ENCODE measurements around the gene APOL6.

APOL6 gene

GRCh38 chr22:35609761-35610160 is 38.5 kb upstream of the APOL6 start:
- Histone ChIP-seq H3K27ac (replicated peaks; ENCODE audit: low read length) (no peak overlapping the region), H2AFZ (ENCODE audit: low read length) (no peak overlapping the region), H2BK120ac (ENCODE audit: low read depth, low read length) (no peak overlapping the region), H3K36me3 (replicated peaks in 1 of 2; ENCODE audit: control insufficient read depth in 2 of 2, insufficient read depth in 2 of 2, low read length in 2 of 2) (no peaks in the 10 kb centered on the region), H4K91ac (ENCODE audit: low read depth, low read length, poor library complexity) (no peak overlapping the region), H3K4me3 (ENCODE audit: low read length in 2 of 2) (no peak overlapping the region), H2BK15ac (ENCODE audit: low read length) (no peak overlapping the region), H2BK5ac (ENCODE audit: low read length) (no peak overlapping the region), H3K27me3 (ENCODE audit: control insufficient read depth in 3 of 3, insufficient read depth in 3 of 3, low read depth in 1 of 3, low read length in 3 of 3) (peaks cover 0 to 8% (median 0%) of the 10 kb centered on the region in 3 experiments), H3K18ac (ENCODE audit: low read length) (no peak overlapping the region), H3K4ac (ENCODE audit: low read length) (no peak overlapping the region), H3K79me1 (ENCODE audit: low read depth, low read length) (no peaks in the 10 kb centered on the region), H4K8ac (ENCODE audit: low read depth, low read length) (no peak overlapping the region), H3K14ac (ENCODE audit: low read length) (no peak overlapping the region), H3K4me2 (ENCODE audit: insufficient read depth, low read length, poor library complexity, severe bottlenecking) (no peak overlapping the region), H3K9ac (ENCODE audit: low read depth, low read length, poor library complexity) (no peak overlapping the region), H3K23ac (ENCODE audit: low read depth, low read length, poor library complexity) (no peak overlapping the region), H3K9me3 (replicated peaks in 1 of 2; ENCODE audit: control insufficient read depth in 2 of 2, insufficient read depth in 1 of 2, low read depth in 1 of 2, low read length in 2 of 2) (no peaks in the 10 kb centered on the region), H3K4me1 (ENCODE audit: control insufficient read depth in 2 of 2, insufficient read depth in 1 of 2, low read depth in 1 of 2, low read length in 2 of 2) (peaks cover 0 to 1% of the 10 kb centered on the region in 2 donors), H2AK5ac (ENCODE audit: low read depth, low read length) (peak overlapping the region; percentile 15), H2BK12ac (ENCODE audit: low read length) (no peak overlapping the region)
- no peak for DNase-seq (ENCODE audit: low spot score)
- WGBS, 2 donors (ENCODE audit: extremely low coverage in 2 of 2, insufficient read length in 2 of 2, insufficient replicate concordance in 1 of 2), result no CpG with 5 or more reads among the region's 4 CpGs

- Histone ChIP-seq H4K8ac (ENCODE audit: low read depth, low read length) (no peak overlapping the region), H3K79me1 (ENCODE audit: low read depth, low read length) (no peaks in the 10 kb centered on the region), H3K4me2 (ENCODE audit: insufficient read depth, low read length, poor library complexity, severe bottlenecking) (no peak overlapping the region), H2AFZ (ENCODE audit: low read length) (no peak overlapping the region), H2AK5ac (ENCODE audit: low read depth, low read length) (no peak overlapping the region), H3K18ac (ENCODE audit: low read length) (no peak overlapping the region), H2BK120ac (ENCODE audit: low read depth, low read length) (no peak overlapping the region), H3K23ac (ENCODE audit: low read depth, low read length, poor library complexity) (no peak overlapping the region), H3K9ac (ENCODE audit: low read depth, low read length, poor library complexity) (no peak overlapping the region), H2BK5ac (ENCODE audit: low read length) (no peak overlapping the region), H2BK12ac (ENCODE audit: low read length) (no peak overlapping the region), H4K91ac (ENCODE audit: low read depth, low read length, poor library complexity) (no peak overlapping the region), H3K27me3 (ENCODE audit: control insufficient read depth in 3 of 3, insufficient read depth in 3 of 3, low read depth in 1 of 3, low read length in 3 of 3) (peaks cover 0 to 13% (median 0%) of the 10 kb centered on the region in 3 experiments), H3K9me3 (replicated peaks in 1 of 2; ENCODE audit: control insufficient read depth in 2 of 2, insufficient read depth in 1 of 2, low read depth in 1 of 2, low read length in 2 of 2) (no peaks in the 10 kb centered on the region), H2BK15ac (ENCODE audit: low read length) (no peak overlapping the region), H3K36me3 (replicated peaks in 1 of 2; ENCODE audit: control insufficient read depth in 2 of 2, insufficient read depth in 2 of 2, low read length in 2 of 2) (no peaks in the 10 kb centered on the region), H3K4ac (ENCODE audit: low read length) (no peak overlapping the region), H3K27ac (replicated peaks; ENCODE audit: low read length) (no peak overlapping the region), H3K4me1 (ENCODE audit: control insufficient read depth in 2 of 2, insufficient read depth in 1 of 2, low read depth in 1 of 2, low read length in 2 of 2) (peaks cover 0 to 1% of the 10 kb centered on the region in 2 donors), H3K4me3 (ENCODE audit: low read length in 2 of 2) (no peak overlapping the region), H3K14ac (ENCODE audit: low read length) (no peak overlapping the region)
- DNase-seq (ENCODE audit: low spot score), result no peak
- WGBS, 2 donors (ENCODE audit: extremely low coverage in 2 of 2, insufficient read length in 2 of 2, insufficient replicate concordance in 1 of 2), result no CpG with 5 or more reads among the region's 10 CpGs
Observed at GRCh38 chr22:35610741-35611140, 37.5 kb upstream of the APOL6 start.

- Histone ChIP-seq H3K9ac (ENCODE audit: low read depth, low read length, poor library complexity) (peak overlapping the region; percentile 5), H3K18ac (ENCODE audit: low read length) (no peak overlapping the region), H3K4me1 (ENCODE audit: control insufficient read depth in 2 of 2, insufficient read depth in 1 of 2, low read depth in 1 of 2, low read length in 2 of 2) (peaks cover 0 to 1% of the 10 kb centered on the region in 2 donors), H3K79me1 (ENCODE audit: low read depth, low read length) (no peaks in the 10 kb centered on the region), H3K4me2 (ENCODE audit: insufficient read depth, low read length, poor library complexity, severe bottlenecking) (no peak overlapping the region), H2BK15ac (ENCODE audit: low read length) (no peak overlapping the region), H3K14ac (ENCODE audit: low read length) (no peak overlapping the region), H4K91ac (ENCODE audit: low read depth, low read length, poor library complexity) (no peak overlapping the region), H3K4me3 (ENCODE audit: low read length in 2 of 2) (no peak overlapping the region), H2BK12ac (ENCODE audit: low read length) (no peak overlapping the region), H3K27me3 (ENCODE audit: control insufficient read depth in 3 of 3, insufficient read depth in 3 of 3, low read depth in 1 of 3, low read length in 3 of 3) (peaks cover 0 to 14% (median 0%) of the 10 kb centered on the region in 3 experiments), H3K36me3 (replicated peaks in 1 of 2; ENCODE audit: control insufficient read depth in 2 of 2, insufficient read depth in 2 of 2, low read length in 2 of 2) (no peaks in the 10 kb centered on the region), H2BK5ac (ENCODE audit: low read length) (no peak overlapping the region), H2BK120ac (ENCODE audit: low read depth, low read length) (no peak overlapping the region), H3K9me3 (replicated peaks in 1 of 2; ENCODE audit: control insufficient read depth in 2 of 2, insufficient read depth in 1 of 2, low read depth in 1 of 2, low read length in 2 of 2) (no peaks in the 10 kb centered on the region), H3K27ac (replicated peaks; ENCODE audit: low read length) (no peak overlapping the region), H2AK5ac (ENCODE audit: low read depth, low read length) (no peak overlapping the region), H3K23ac (ENCODE audit: low read depth, low read length, poor library complexity) (no peak overlapping the region), H2AFZ (ENCODE audit: low read length) (no peak overlapping the region), H3K4ac (ENCODE audit: low read length) (no peak overlapping the region), H4K8ac (ENCODE audit: low read depth, low read length) (no peak overlapping the region)
- DNase-seq (ENCODE audit: low spot score), result no peak
- WGBS, 2 donors (ENCODE audit: extremely low coverage in 2 of 2, insufficient read length in 2 of 2, insufficient replicate concordance in 1 of 2), result no CpG with 5 or more reads among the region's 6 CpGs
Observed at GRCh38 chr22:35611200-35611890, 36.9 kb upstream of the APOL6 start.

GRCh38 chr22:35611891-35612576 is 36.2 kb upstream of the APOL6 start:
- no peak overlapping the region for H2AFZ ChIP-seq (ENCODE audit: low read length)
- WGBS, 2 donors (ENCODE audit: extremely low coverage in 2 of 2, insufficient read length in 2 of 2, insufficient replicate concordance in 1 of 2), result no CpG with 5 or more reads among the region's 8 CpGs
- no peak overlapping the region for H3K27ac ChIP-seq (replicated peaks; ENCODE audit: low read length)
- no peaks in the 10 kb centered on the region for H3K79me1 ChIP-seq (ENCODE audit: low read depth, low read length)
- no peak overlapping the region for H2BK120ac ChIP-seq (ENCODE audit: low read depth, low read length)
- no peak overlapping the region for H3K23ac ChIP-seq (ENCODE audit: low read depth, low read length, poor library complexity)
- no peaks in the 10 kb centered on the region for H3K36me3 ChIP-seq (replicated peaks in 1 of 2; ENCODE audit: control insufficient read depth in 2 of 2, insufficient read depth in 2 of 2, low read length in 2 of 2)
- no peak overlapping the region for H3K18ac ChIP-seq (ENCODE audit: low read length)
- peaks cover 0 to 1% of the 10 kb centered on the region in 2 donors for H3K4me1 ChIP-seq (ENCODE audit: control insufficient read depth in 2 of 2, insufficient read depth in 1 of 2, low read depth in 1 of 2, low read length in 2 of 2)
- no peak overlapping the region for H3K14ac ChIP-seq (ENCODE audit: low read length)
- H2AK5ac ChIP-seq (ENCODE audit: low read depth, low read length), result no peak overlapping the region
- DNase-seq (ENCODE audit: low spot score), result no peak
- H3K4me3 ChIP-seq (ENCODE audit: low read length in 2 of 2), result no peak overlapping the region
- no peak overlapping the region for H4K91ac ChIP-seq (ENCODE audit: low read depth, low read length, poor library complexity)
- no peak overlapping the region for H3K4ac ChIP-seq (ENCODE audit: low read length)
- no peak overlapping the region for H2BK15ac ChIP-seq (ENCODE audit: low read length)
- no peak overlapping the region for H2BK5ac ChIP-seq (ENCODE audit: low read length)
- peaks cover 0 to 19% (median 0%) of the 10 kb centered on the region in 3 experiments for H3K27me3 ChIP-seq (ENCODE audit: control insufficient read depth in 3 of 3, insufficient read depth in 3 of 3, low read depth in 1 of 3, low read length in 3 of 3)
- H3K4me2 ChIP-seq (ENCODE audit: insufficient read depth, low read length, poor library complexity, severe bottlenecking), result no peak overlapping the region
- no peaks in the 10 kb centered on the region for H3K9me3 ChIP-seq (replicated peaks in 1 of 2; ENCODE audit: control insufficient read depth in 2 of 2, insufficient read depth in 1 of 2, low read depth in 1 of 2, low read length in 2 of 2)
- no peak overlapping the region for H4K8ac ChIP-seq (ENCODE audit: low read depth, low read length)
- H2BK12ac ChIP-seq (ENCODE audit: low read length), result no peak overlapping the region
- no peak overlapping the region for H3K9ac ChIP-seq (ENCODE audit: low read depth, low read length, poor library complexity)
